HG03039 (cell line): ENCODE measurements around the gene DNAJC12.
A peak's percentile ranks its signal among the peaks of the same experiment; 100 is the strongest.
"Not testable (repeated sequence)": the region's sequence is repeated elsewhere in the genome, so short reads cannot be mapped to it uniquely, and the experiment has no call there.

Source experiments
- ATAC-seq: cut with Tn5 transposase; IDR thresholded peaks from one replicate; pipeline ENCODE4 v1.9.1; 2021; ENCODE audit warnings: mild to moderate bottlenecking, moderate library complexity; ENCODE audit not compliant: unreplicated experiment

DNAJC12 gene

DNA sequence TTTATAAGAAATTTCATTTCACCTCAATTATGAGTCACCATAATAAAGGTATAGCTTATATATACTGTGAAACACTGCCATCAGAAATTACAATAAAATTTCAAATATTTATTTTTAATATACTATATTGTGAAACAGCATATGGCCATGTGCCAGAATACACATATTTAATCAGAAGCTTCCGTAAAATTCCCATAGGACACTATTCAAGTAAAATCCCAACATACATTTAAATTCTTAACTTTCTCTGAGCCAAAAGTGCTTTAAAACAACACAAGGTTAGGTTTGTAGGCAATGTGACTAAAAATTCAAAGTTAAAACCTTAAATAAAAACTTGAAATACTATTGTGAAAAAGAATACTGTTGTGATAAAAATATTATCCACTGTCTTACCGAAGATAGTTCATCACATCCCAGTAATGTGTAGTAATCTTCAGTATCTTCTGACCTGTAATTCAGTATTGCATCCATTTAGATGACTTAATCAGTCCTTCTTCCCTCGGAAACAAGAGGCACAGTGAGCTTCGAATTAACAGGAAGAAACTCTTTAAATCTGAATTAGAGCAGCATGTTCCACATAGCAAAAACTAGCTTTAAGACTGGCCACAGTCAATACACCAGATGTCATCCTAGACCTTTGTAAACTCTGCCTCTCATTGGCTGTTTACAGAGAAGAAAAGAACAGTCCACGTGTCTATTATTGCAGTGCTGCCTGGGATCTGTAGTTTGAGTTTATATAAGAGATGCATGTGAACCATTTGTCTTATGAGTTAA lies at the start of gene DNAJC12:
DNAJC12 (minus strand) TSS at position 648 of the 774 bp plus-strand sequence; CDS start at position 471, 177 bp downstream.
- no peak for ATAC-seq

DNA sequence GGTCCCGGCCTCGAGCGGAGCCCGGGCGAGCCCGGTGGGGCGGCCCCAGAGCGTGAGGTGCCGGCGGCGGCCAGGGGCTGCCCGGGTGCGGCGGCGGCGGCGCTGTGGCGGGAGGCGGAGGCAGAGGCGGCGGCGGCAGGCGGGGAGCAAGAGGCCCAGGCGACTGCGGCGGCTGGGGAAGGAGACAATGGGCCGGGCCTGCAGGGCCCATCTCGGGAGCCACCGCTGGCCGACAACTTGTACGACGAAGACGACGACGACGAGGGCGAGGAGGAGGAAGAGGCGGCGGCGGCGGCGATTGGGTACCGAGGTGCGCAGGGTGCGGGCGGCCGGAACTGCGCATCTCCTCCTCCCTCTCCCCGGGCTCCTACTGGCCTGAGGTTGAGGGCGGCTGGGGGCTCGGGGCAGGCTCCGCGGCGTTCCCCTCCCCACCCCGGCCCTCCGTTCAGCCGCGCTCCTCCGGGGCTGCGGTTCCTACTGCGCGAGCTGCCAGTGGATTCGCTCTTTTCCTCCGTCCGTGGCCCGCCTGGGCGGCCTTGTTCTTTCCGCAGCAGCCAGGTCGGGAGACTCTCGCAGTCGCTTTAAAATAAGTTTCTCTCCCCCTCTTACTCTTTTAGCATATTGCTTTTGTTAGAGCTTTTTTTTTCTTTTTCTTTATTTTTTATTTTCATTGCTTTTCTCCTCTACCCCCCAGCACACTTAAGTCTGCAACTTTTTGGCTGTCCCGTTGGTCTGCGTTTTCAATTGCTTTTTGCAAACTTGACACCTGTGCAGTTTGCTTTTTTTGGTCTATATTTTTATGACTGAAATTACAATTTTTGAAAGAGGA lies 47.1 kb upstream of the DNAJC12 start:
- peak; percentile 56 for ATAC-seq

DNA sequence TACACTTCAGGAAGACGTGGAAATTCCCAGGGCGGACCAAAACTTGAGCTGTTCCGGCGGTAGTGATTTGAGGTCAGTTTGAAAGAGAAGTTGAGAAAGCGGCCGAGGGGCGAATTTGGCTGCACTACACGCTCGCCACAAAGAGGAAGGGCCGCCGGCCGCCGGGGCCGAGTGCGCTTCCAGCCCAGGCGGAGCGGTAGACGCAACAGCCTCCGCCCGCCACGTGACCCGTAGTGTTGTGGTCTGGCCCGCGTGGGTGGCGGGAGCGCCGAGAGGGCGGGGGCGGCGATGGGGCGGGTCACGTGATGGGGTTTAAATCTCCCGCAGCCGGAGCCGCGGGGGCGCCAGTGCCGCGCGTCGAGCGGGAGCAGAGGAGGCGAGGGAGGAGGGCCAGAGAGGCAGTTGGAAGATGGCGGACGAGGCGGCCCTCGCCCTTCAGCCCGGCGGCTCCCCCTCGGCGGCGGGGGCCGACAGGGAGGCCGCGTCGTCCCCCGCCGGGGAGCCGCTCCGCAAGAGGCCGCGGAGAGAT lies 46.4 kb upstream of the DNAJC12 start, which contains the start of gene SIRT1:
SIRT1 (plus strand) TSS at position 344 of the 529 bp plus-strand sequence; CDS start at position 410, 66 bp downstream.
- peak; percentile 80 for ATAC-seq

DNA sequence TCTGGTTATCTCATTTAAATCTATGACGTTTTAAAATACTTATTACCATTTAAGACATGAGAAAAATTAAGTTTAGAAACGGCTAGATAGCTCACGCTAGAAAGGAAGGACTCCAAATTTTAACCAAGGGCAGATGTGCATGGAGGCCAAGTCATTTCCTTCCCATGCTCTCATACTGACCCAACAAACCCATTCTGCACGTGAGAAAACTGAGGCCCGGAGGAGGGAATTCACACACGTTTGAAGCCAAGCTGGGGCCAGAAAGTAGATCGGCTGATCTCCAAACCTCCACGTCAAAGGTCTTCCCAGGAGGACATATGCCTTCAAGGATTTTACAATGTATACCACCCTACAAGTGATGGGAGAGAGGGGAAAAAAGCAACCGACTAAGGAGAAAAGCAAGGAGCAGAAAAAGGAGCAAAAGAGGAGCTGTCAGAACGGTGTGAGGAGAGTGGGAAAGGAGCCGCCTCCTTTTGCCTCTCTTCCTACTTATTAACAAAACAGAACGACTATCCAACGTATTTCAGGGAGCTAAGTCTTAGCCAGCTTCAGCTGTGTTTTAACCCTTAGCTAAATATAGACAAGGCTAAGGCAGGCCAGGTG lies 45.8 kb upstream of the DNAJC12 start:
- no peak for ATAC-seq

DNA sequence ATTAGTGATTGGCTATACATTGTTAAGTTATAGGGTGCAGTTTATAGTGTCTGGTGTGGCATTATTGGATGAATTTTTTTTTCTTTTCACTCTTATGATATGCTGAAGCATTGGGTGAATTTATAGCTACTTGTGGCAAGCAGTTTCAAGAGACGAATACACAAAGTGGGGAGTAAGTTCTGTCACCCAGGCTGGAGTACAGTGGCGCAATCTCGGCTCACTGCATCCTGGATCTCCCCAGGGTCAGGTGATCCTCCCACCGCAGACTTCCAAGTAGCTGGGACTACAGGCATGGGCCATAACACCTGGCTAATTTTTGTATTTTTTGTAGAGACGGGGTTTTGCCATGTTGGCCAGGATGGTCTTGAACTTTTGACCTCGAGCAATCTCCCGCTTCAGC lies 40.1 kb upstream of the DNAJC12 start:
- ATAC-seq: no peak

DNA sequence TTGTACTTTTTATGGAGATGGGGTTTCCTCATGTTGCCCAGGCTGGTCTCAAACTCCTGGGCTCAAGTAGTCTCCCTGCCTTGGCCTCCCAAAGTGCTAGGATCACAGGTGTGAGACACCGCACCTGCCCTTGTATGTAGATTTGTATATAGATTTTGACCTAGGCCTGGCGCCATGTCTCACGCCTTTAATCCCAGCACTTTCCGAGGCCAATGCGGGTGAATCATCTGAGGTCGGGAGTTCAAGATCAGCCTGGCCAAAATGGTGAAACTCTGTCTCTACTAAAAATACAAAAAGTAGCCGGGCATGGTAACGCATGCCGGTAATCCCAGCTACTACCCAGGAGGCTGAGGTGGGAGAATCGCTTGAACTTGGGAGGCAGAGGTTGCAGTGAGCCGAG lies 39.4 kb upstream of the DNAJC12 start:
- not testable (repeated sequence) for ATAC-seq

DNA sequence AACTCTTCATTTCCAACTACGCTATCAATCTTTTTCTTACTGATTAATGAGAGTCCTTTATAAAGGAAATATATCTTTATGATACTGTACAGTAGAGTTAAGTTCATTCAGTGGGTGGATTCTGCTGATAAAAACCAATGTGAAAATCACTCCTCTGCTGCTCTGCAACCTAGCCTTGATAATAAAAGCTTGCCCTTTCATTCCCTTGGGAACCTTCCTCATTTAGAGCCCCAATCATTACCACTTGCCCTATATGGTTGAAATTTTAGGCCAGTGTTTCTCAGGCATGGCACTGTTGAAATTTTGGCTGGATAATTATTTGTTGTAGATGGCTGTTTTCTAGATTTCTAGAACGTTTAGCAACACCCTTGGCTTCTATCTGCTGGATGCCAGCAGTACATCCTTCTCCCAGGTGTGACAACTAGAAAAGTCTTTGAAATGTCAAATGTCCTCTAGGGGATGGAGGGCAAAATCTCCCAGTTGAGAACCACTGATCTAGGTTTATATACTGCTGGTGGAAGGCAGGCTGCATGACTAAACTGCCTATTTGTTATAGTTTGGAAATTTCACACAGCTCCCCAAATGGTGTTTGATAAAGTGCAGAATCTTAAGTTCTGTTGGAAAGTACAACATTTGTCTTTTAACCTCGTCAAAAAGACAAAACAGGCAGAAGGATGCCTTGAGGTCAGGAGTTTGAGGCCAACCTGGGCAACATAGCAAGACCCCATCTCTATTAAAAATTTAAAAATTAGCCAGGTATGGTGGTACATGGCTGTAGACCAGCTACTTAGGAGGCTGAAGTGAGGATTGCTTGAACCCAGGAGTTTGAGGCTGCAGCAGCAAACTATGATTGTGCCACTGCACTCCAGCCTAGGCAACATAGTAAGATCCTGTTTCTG lies 37.6 kb upstream of the DNAJC12 start:
- ATAC-seq: no peak

DNA sequence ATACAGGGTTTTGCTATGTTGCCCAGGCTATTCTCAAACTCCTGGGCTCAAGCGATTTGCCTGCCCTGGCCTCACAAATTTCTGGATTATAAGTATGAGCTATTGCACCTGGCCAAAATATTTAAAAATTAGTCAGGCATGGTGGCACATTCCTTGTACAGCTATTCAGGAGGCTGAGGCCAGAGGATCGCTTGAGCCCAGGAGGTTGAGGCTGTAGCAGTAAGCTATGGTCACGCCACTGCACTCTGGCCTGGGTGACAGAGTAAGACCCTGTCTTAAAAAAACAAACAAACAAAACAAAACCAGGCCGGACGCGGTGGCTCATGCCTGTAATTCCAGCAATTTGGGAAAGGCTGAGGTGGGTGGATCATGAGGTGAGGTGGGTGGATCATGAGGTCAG lies 32.0 kb upstream of the DNAJC12 start:
- no peak for ATAC-seq

DNA sequence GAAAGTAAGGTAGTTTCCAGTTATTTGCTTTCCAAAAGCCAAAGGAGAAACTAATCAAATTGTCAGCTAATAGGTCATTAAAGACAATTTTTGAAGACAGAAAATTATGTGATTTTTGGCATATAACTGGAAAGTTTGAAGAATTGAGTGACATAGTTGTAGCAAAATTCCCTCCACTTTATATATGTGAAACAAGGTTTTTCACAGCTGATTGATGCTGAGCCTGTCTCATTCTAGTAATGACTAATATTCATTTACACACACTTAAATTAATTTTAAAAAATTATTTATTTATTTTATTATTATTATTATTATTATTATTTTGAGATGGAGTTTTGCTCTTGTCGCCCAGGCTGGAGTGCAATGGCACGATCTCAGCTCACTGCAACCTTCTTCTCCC lies 30.1 kb upstream of the DNAJC12 start:
- ATAC-seq: no peak

DNA sequence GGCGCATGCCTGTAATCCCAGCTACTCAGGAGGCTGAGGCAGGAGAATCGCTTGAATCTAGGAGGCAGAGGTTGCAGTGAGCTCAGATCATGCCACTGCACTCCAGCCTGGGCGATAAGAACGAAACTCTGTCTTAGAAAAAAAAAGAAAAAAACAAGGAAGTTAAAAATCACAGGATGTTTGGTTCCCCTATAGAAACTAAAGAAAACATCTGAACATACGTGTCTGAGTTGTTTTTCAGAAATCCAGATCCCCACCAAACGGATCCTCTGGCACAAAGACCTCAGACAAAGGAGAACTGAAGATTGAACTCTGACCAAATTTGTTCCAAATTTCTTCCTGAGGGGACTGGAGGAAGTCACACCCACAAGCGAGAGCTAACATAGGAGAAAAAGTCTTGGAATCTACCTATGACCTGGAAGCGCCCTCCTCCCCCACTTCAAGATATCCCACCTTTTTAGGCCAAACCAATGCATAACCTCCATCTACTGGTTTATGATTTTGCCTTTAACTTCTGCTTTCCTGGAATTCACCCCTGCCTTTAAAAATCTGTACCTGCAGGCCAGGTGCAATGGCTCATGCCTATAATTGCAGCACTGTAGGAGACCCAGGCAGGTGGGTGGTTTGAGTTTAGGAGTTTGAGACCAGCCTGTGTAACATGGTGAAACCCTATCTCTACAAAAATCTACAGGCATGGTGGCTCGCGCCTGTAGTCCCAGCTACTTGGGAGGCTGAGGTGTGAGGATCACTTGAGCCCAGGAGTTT lies 26.8 kb upstream of the DNAJC12 start:
- no peak for ATAC-seq

DNA sequence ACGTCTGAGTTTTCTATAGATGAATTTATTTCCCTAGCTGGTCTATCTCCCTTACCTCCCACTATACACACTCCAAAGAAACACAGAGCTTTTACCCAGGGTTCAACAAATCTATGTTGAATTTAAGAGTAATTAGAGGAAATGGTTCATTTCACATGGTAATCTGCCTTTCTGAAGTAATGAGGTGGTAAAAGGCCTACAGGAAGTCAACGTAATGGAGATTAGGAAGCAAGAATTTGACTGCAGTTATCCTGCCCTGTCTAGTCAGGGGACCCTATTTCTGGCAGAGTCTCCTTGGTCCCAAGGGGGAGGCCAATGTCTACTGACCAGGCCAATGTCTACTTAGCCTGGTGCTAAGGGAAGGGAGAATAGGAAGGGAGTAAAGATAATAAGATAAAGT lies 25.1 kb upstream of the DNAJC12 start:
- ATAC-seq: no peak

DNA sequence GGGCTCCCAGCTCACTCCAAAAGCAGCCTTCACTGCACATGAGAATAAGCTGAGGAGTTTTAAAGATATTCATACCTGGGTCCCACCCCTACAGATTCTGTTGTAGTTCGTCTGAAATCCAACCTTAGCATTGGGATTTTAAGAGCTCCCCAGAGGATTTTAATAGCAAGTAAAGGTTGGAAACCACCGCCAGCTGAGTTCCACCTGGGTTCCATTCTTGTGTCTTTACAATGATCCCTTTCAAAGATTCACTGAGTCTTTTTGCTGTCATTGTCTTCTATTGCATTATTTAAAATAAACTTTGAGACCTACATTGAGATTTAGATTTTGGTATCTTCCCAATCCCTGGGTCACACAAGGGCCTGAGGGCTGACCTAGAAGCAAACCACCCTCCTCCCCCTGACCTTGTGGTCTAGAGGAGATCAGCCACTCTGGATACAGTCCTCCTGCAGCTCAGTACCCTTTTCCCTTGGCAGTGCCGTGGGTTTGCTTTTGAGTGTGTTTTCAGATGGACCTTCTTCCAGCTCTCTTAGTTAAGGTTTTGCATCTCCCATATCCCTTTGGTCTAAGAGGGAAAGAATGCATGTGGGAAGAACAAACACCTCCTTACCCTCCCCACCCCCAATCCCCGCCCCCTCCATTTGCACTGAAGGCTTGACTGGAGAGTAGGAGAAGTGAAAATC lies 23.9 kb upstream of the DNAJC12 start:
- ATAC-seq: no peak

DNA sequence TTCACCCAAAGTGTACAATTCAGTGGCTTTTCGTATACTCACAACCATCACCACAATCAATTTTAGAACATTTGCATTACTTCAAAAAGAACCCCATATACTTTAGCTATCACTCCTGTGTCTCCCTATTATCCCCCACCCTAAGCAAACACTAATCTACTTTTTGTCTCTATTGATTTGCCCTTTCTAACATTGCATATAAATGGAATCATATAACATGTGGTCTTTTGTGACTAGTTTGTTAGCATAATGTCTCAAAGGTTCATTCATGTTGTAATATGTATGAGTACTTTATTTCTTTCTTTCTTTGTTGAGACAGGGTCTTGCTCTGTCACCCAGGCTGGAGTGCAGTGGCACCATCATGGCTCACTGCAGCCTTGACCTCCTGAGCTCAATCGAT lies 21.0 kb upstream of the DNAJC12 start:
- ATAC-seq: no peak

DNA sequence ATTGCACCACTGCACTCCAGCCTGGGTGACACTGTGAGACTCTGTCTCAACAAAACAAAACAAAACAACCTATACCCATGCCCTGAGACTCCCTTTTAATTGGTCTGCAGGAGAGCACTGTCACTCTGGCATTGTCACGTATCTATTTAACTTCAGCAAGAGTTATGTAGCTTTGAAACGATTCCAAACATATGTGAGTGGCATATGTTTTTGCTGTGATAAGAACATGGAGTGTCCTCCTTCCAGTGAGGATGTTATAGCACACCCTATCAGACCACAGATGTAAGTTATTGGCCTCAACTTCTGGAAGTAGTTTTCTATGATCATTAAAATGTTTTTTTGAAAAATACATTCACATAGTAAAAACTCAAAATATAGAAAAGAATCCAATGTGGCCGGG lies 15.5 kb upstream of the DNAJC12 start:
- no peak for ATAC-seq

DNA sequence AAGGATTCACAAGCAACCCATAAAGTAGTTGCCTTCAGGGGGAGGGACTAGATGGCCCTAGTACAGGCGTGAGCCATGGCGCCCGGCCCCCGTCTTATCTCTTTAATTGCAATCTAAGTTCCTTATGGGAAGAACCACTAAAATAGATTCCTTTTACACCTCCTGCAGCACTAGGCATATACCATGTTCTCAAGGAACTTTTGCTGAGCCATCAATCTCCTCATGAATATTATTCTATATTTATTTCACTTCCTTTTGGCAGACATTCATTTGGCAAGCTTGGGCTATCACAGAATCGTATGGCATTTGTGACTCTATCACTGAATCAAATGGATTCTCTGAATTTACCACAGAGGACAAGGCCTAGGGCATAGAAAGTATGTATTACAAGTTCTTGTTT lies 14.8 kb upstream of the DNAJC12 start:
- no peak for ATAC-seq

DNA sequence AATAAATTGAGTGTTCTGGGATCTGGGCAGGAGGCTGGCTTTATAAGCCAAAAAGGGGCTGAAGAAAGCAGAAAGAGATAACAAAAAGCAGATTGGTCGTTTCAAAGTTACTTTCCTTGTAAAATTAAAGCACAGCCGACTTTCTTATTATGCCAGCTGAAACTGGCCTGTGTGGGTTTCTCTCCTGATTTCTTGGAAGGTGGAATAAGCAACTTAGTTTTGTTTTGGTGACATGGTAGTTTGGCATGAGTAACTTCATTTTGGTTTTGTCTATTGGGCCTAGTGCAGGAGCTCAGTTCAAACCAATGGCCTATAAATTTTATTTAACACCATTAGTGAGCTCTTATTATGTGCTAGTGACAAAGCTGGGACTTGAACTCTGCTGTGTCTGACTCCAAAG lies 13.2 kb upstream of the DNAJC12 start:
- no peak for ATAC-seq

DNA sequence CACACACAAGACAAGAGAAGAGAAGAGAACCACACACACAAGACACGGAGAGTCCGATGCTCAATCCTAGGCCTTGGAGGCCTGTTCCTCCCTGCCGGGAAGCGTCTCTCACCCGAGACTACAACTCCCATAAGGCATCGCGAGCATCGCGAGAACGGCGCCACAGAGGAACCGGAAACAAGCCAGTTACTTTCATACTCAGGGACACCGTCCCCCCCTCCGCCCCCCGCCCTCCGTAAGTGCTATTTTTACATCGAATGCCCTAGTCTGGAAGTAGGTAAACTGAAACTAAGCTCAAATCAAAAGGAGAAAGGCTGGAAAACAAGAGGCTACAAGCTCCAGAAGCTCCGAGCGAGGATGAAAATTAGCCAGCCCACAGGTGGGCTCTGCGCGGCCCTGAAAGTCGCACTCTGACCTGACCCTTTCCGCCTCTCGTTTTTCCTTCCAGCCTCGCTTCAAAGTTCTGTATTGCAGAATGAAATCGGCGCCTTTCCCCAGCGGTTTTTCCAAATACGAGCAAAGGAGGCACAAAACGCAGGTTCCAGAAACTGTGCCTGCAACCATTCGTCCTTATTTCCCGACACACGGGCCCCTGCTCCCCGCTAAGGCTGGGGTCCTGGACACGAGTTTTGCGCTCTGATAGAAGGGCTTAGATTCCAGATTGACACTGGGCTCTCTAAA lies 11.5 kb upstream of the DNAJC12 start:
- ATAC-seq: peak; percentile 88

DNA sequence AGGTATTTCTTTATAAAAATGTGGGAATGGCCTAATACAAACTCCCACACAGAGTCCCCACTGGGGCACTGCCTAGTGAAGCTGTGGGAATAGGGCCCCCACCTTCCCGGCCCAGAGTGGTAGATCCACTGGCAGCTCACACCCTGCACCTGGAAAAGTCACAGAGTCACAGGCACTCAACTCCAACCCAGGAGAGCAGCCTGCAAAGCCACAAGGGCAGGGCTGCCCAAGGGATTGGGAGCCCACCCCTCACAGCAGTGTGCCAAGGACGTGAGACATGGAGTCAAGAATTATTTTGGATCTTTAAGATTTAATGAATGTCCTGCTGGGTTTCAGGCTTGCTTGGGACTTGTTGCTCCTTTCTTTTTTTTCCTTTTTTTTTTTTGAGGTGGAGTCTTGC lies 5.3 kb upstream of the DNAJC12 start:
- no peak for ATAC-seq

DNA sequence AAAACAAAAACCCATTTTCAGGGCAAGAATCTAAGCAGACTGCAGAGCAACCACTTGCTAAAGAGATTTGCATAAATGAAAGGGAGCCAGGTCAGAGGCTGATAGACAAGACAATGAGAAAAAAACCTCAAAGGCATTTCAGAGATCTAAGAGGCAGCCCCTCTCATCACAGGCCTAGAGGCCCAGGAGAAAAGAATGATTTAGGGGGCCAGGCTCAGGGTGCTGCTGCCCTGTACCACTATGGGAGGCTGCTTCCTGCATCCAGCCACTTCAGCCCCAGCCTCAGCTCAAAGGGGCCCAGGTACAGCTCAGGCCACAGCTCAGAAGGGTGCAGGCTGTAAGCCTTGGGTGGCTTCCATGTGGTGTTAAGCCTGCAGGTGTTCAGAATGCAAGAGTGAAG lies 3.7 kb upstream of the DNAJC12 start:
- ATAC-seq: no peak
